AG10803 (cell line): Measurements from ENCODE around the gene TBCA.

Source experiments
- DNase-seq: peaks from one replicate; pipeline ENCODE4 v3.0.0; 2010; ENCODE audit warnings: low read depth
- H3K4me3 ChIP-seq: 2 replicates; pipeline ENCODE4 v1.5.1; 2011; ENCODE audit warnings: mild to moderate bottlenecking, low read length, control low read depth
- TF ChIP-seq, protein P1 (sequence below): conservative IDR thresholded peaks from 2 replicates; pipeline ENCODE4 v1.5.1; 2011; ENCODE audit warnings: mild to moderate bottlenecking, low read length, control low read depth, inconsistent platforms

Gene TBCA

DNA sequence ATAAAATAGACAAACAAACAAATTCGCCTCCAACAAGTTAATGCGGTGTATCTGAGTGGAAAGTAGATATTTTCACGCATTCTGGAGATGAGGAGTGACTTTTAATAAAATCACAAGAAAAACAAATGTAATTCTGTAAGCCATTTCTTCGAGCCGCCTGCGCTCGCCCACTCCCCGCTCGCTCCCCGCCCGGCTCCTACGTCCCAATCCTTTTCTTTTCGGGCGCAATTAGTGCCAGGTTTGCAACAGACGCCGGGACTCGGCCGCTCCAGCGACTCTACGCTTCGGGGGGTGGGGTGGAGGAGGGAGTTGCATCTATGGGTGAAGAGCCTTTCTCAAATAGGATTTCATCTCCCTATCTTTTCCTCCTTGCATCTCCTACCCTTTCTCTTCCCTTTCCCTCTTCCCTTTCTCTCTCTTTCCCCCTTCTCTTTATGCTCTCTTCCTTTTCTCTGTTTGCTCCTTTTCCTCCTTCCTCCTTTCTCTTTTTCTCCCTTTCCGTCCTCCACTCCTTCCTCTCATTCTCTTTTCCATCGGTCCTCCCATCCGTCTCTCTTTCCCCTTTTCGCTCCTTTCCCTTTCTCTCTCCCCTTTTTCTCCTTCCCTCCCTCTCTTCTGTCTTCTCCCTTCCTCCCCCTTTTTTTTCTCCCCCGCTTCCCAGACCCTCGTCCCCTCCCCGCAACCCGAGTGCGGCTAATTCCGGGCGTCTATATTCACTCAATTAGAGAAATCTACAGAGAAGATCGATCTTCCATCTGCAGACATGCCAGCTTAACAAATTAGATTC lies 131.6 kb downstream of the TBCA start:
- H3K4me3 ChIP-seq: no peak overlapping the region
- TF ChIP-seq, protein P1, sequence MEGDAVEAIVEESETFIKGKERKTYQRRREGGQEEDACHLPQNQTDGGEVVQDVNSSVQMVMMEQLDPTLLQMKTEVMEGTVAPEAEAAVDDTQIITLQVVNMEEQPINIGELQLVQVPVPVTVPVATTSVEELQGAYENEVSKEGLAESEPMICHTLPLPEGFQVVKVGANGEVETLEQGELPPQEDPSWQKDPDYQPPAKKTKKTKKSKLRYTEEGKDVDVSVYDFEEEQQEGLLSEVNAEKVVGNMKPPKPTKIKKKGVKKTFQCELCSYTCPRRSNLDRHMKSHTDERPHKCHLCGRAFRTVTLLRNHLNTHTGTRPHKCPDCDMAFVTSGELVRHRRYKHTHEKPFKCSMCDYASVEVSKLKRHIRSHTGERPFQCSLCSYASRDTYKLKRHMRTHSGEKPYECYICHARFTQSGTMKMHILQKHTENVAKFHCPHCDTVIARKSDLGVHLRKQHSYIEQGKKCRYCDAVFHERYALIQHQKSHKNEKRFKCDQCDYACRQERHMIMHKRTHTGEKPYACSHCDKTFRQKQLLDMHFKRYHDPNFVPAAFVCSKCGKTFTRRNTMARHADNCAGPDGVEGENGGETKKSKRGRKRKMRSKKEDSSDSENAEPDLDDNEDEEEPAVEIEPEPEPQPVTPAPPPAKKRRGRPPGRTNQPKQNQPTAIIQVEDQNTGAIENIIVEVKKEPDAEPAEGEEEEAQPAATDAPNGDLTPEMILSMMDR: no peak
- no peak for DNase-seq

DNA sequence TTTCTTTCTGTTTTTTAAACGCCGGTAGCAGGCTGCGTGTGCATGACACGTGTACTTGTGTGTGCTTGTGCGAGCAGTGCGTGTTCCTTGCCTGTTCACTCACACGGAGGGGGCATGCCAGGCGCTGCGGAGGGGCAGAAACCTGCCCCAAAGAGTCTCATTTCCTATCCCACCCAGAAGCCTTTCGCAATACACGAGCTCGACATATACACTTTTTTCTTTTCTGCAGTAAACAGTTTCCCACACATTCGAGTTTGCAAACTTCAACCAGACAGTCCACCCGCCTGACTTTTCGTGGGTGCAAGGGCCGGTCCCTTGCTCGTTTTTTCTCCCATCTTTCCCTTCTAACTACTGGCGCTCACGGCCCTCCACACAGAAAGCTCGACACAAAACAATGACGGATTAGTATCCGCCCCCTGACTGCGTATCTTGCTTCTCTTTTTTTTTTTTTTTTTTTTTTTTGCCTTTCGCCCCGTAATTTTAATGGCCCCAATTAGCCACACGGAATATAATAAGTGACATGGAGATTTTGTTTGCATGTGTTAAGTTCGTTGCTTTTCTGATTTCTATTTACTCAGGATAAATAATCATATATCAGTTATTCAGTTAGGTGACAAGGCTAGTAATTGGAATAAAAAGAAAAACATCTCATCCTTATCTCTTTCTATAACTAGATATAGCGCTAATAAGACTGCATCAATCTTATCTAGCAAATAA lies 132.3 kb downstream of the TBCA start:
- TF ChIP-seq, protein P1: no peak
- no peak overlapping the region for H3K4me3 ChIP-seq
- no peak for DNase-seq

DNA sequence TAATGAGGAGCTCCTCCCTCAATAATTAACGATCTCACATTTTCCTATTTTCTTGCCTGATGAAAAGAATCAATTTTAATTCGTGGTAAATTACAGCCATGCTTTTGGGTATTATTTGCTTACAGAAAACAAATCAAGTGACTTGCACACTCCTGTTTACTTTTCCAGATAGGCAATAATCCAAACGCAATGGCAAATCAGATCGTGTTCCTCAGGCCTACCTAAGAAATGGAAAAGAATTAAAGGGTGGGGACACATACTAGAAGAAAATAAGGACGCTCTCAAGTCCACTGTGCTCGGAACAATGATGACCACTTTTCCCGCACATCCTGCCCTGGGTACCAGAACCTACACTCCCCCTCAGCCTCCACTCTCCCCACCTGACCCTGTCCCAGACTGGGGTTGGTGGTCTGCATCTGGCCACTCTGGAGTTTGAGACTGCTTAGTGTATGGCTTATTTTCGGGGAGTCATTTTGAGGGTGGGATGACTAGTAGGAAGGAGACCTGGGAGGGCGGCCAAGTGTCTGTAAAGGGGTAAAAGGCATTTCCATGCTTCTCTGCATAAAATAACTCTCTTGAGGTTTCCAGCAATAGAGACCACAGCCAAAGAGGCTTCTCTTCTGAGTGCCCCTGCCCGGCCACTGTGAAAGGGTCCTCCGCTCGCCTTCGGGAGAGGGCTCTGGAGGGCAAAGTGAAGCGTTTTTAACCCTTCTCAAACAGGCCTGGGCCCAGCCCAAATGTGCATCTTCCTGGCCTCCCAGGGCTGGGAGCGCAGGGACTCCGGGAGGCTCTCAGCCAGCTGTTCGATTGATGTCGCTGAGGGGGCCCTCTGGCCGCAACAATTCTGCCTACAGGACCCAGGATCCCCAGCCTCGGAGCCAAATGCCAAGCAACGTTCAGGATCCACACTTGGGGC lies 133.1 kb downstream of the TBCA start:
- no peak for DNase-seq
- H3K4me3 ChIP-seq: no peak overlapping the region
- TF ChIP-seq, protein P1: no peak

DNA sequence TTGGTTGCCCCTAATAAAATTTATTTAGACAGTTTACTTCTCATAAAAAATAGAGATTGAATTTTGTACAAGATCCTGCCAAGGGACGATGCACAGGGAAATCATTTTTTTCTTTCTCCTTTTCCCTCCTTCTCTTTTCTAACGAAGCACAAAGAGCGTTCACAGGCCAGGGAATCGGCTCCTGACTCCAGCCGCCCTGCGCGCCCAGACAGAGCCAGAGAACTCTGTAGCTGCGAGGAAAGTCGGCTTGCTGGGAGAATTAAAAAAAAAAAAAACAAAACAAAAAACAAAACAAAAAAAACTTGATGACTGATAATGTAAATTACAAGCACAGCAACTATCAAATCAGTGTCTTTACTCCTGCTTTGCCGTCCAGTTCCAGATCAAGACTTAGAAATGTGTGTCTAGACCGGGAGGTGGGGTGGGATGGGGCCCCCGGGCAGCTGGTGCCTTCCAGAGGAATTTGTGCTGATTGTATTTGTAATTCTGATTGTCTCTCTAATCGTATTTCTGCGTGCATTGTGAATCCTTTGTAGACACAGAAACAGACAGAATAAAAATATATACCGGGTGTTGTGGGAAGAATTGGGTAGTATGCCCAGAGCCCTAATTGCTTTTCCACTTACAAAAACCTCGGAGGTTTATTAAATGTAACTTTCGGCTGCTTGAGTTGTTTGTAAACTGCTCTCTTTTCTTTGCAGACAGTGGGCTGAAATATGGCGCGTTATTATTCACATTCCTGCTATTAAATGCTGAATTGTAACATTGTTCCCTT lies 134.0 kb downstream of the TBCA start:
- TF ChIP-seq, protein P1: no peak
- H3K4me3 ChIP-seq: no peak overlapping the region
- no peak for DNase-seq

DNA sequence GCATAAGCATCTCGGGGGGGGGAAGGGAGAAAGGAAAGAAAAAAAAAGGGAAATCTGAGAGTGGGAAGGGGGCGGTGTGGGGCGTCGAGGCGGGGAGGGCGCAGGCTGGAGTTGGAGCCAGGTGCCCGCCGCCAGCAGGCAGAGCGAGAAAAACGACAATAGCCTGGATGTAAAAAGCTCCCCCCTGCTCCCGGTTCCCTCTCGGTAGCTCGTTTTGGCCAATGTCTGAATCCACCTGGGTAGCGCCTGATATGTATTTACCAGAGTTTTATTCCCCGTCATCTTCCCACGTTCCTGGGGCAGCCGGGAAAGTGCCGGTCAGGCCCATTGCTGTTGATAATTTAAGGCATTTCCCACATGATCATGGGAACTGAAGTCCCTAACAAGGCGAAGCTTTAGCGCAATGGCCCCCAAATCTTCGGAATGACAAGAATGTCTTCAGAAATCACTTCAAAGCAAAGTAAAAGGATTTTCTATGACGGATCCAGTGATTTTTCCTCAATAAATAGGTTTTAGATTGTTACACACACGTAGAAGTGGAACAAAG lies 134.7 kb downstream of the TBCA start:
- DNase-seq: no peak
- TF ChIP-seq, protein P1: no peak
- H3K4me3 ChIP-seq: no peak overlapping the region
